UCSD-AML1 (cell line): ENCODE data around the gene CFAP119.

ENCODE experiments used
- DNase-seq: peaks from one replicate; lab custom pipeline; 2025; ENCODE audit not compliant: unreplicated experiment; lab: John Stamatoyannopoulos, UW

CFAP119 gene

GRCh38 chr16:30715750-30716445 lies 46.0 kb downstream of the CFAP119 start:
- no peak for DNase-seq

GRCh38 chr16:30711712-30712111 lies 50.1 kb downstream of the CFAP119 start:
- no peak for DNase-seq

- DNase-seq: no peak
These were observed 50.9 kb downstream of the CFAP119 start for GRCh38 chr16:30710971-30711370.
